Measurements from ENCODE around the gene JAZF1.
"Not testable (repeated sequence)": the region's sequence is repeated elsewhere in the genome, so short reads cannot be mapped to it uniquely, and the experiment has no call there.

JAZF1 gene

DNA sequence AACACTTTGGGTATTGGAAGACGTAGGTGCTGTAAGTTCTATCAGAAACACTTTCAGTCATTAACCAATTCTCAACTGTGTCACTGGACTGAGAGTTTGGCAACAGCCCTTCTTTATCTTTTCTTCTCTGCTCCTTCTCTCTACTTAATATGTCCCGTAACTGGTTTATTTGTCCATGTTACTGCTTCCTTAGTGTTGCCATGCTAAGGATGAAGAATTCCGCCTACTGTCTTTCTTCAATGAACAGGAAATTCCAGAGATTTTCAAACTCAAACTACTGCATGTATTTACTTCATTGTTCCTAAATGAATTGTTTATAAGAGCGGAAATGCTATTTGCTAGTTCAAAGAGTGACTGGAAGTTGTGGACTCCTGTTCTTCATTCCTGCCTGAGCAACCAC lies 296.9 kb downstream of the JAZF1 start:
- no peak for DNase-seq

DNA sequence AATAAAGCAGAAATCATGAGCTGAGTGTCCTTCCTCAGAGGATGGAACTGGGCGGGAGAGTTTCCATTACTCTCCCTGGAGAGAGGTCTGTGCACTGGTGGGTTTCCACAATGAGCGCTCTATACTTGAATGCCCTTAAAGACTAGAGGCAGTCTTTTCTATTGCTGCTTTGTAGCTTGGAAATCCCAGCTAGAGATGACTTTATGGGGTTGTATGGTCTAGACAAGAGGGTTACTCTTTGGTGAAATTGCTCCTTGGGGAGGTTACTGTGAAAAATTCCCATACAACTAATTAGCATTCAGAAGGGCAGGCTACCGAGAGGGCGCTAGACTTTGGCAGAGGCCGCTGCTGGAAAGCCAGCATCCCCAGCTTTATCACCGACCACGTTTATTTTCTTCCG lies 303.8 kb downstream of the JAZF1 start:
- DNase-seq, result no peak

DNA sequence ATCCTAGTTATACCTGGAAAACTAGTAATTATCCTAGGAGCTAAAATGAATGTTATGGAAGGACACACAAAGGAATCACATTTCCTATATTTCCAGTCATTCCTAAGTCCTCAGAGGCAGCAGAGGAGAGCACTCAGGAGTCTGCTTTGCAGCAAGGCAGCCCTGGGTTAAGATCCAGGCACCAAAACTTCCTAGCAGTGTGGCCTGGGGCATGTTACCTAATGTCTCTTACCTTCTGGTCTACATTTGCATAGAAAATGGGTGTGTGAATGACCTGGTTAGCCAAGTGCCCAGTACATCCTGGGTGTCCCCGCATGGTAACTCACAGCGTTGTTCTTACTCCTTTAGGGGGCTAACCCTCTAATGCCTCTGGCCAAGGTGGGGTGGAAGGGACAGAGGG lies 304.8 kb downstream of the JAZF1 start:
- DNase-seq, result no peak

DNA sequence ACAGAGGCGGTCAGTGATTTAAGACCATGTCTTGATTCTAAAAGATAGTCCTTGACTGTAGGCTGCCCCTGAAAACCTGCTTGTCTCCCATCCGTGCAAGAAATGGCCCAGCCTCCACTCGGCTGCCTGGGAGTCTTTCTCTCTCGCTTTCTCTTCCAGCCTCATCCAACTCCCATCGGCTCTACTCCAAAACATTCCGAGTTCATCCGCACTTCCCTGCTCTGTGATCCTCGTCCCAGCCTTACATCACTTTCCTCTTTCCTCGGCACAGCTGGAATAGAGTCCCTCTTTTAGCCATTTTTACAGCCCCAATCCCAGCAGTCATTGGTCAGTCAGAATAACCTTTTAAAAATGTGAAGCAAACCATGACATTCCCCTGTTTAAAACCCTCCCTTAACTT lies 305.5 kb downstream of the JAZF1 start:
- DNase-seq, result no peak

DNA sequence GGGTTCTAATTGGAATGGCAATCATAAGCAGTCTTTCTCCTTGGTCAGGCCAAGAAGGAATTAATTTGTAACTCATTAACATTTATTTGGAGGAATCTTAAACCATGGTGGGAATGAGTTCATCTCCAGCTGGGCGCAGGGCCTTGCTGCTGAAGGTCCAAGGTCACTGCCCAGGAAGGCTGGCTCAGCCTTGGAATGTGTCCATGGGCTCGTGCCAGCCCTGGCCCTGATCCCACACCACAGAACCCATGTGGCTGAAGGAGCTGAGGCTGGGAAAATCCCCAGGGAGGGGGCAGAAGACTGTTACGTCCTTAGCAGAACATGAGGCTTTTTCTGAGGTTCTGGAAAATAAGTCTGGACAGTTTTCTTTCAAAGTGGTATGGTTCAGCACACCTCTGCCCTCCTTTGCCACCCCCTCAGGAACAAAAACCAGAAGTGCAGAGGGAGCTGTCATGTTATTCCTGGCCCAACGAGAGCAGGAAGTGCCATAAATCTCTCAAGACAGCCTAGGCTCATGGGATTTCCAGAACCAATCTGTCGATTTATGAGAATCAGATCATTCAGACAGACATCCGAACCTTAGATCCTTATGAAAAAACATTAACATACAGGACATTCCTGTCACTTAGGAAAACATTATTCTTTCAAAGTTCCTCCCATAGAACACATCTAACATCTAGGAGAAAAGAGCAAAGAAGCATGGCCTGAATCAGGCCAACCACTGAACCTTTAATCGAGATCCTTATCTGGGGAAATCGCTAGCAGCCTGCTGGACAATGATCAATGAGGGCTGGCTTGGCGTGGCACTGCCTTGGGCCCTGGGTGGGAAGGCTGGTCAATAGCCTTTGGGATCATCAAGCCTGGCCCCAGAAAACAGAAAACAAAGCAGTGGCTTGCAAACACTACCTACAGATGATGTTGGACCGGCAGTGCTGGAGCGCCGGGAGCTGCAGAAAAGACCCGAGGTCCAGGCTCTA lies 306.3 kb downstream of the JAZF1 start:
- DNase-seq, result peak in 52 of 58 donors; percentile 5 to 83 (median 52)

DNA sequence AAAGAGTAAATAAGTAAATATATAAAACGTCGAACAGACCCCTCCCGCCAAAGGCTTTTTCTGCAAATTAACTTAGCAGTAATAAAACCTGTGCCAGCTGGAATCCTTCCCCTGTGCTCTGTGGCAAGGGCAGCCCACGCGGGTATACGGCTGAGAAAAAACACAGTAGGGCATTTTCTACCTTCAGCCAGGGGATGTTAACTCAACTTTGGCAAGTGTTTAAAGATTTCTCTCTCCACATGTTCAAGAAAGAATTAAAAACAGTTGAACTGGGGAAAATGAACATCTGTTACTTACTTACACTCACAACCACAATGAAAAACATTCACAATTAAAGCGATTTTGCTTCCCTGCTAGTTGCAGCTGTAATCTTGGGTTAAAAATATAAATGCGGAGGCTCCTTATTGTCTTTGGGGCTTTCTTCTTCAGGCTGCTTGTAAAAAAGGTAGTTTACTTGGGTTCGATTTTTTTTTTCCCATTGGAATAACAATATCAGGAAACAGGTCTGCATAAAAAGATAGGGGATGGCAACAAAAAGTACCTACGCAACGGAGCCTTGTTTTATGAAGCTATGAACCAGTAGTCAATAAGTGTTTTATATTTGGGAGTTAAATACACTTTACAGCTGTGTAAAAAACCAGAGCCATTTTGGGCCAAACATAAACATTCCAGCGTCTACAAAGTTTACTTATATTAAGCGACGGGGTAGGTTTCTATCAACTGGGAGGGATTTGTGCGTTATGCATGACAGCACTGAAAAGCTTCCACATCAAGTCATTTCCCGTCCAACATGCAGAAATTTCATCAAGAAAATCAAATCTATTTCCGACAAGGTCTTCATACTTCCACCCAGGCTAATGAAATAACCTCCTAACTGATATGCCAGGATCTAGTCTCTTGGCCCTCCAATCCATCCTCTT lies 308.0 kb downstream of the JAZF1 start:
- peak in 1 of 58 donors; percentile 4 for DNase-seq

DNA sequence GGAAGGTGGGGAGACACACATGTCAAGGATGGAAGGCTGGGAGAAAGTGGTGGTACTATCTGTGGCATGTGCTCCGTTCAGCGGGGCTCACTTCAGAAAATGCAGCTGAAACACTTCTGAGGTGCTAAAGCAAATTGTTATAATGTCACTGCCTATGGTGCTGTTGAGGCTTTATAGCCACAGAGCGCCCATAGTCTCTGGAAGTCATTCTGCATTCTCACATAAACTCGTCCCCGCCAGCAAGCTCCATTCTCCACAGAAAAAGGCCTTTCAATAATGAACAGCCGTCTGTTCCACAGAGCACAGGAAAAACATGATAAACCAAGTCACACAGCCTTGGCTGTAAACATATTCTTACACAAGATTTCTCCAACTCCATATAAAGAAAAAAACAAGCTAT lies 308.7 kb downstream of the JAZF1 start:
- no peak for DNase-seq

DNA sequence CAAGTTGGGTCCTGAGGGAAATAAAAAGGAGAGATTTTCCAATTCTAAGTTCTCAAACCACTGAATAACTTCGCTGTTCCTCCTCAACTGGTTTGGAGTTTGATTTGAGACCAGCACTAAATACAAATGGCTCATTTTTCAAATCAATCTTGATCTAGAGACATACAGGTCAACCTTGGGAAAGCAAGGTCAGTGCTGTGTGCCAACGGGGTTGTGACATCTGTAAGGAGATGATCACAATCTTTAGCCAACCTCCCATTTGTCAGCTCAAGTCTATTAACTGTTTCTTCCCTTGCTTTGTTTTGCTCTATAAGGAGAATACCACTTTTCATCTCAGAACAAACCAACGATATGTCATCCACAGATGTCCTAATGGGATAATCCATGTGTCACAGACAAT lies 309.5 kb downstream of the JAZF1 start:
- DNase-seq, result no peak

DNA sequence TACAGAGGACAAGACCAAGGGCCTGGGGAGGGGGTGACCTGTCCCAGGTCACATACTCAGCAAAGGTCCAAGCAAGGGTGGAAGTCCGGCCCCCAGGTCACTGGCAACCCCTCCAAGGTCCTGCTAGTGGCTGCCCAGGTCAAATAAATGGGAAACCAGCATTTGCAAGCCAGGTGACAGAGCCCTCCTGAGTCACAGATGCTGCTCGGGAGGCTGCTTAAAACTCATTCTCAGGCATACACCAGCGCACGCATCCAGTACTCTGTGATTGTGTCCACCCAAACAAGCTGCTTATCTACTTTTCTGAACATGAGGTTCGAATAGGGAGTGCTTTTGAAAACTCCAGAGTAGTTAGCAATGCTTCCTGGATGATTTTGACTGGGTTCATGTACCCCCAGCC lies 310.0 kb downstream of the JAZF1 start:
- DNase-seq, result no peak

DNA sequence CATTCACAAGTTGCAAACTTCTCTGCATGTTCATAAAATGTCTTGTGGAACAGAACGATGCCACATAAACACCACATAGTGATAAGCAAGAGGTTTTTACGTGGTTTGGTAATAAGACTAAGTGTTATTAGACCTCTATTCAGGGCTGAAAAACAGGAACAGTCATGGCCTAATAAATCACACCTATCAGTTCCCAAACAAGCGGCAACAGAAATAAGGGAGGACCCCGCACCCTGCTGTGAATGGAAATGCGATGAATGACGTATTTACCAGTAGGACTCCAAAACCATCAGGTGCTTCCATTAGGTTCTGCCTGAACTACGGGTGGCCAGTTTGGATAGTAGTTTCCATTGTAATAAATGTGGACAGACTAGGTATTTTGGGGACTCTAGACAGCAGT lies 311.5 kb downstream of the JAZF1 start:
- DNase-seq, result no peak

DNA sequence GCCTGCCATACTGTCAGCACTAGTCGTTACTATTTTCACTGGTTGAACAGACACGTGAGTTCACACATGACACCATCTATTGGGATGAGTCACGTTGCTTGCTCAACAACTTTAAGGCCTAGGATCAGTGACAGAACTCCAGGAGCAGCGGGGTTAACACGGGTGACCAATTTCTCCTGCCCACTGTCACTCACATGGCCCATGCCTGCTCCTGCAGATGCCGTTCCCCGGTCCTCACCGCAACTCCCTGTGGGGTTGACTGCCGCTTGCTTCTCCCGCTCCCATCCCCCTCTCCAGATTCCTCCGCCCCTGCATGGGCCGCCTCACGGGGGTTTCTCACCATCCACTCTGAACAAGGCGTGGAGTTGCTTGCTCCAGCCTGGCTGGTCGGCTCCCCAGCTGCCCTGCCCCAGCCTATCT lies 312.5 kb downstream of the JAZF1 start:
- no peak for DNase-seq

DNA sequence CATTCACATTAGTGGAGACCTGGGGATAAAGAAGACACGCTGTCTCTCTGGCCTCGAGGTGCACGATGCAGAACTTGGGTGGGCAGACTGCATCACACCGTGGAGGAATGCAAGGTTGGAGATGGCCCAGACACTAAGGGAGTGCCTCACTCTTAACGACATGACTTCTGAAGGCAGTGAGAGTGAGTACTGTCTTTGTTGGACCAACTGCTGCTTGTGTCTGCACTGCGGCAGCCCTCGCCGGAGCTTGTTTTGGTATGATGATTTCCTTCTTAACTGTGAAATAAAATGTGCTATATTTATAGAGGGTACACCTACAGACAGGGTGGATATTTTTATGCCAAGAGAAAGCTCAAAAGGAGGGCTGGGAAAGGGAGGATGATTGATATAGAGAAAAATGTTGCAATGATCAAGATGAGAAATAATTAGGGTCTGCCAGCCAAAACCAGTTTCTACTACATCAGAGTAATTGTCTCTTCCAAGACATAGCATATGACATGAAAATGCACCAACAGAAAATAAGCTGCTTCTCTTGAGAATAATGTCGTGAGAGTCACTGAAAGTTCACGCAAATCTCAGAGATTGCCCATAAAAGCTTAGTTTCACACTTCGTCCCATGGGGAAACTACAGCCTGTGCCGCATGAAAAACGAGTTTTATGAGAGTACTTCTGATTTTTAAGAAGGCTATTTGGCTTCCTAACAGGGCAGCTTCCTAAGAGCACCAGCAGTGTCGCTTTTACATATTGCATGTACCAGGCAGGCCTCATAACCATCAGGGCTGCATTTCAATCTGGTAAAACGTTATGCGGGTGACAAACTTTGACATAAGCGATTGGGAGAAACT lies 313.5 kb downstream of the JAZF1 start:
- DNase-seq, result peak in 12 of 58 donors; percentile 5 to 30 (median 11)

DNA sequence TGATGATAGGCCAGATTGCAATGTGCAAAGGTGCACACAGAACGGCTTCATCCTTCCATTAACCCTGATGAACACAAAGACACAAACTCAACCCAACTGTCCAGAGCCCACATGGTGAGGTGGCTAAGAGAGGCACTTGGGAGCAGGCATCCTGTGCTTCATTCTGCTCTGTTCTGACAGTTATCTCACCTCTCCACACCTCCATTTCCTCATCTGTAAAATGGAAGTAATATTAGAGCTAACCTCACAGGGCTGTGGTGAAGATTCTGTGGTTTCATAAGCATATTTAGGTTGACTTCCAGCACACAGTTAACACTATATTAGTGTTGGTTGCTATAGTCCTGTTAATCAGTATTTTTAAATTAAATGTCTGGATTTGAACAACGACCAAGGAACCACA lies 314.3 kb downstream of the JAZF1 start:
- DNase-seq, result no peak

DNA sequence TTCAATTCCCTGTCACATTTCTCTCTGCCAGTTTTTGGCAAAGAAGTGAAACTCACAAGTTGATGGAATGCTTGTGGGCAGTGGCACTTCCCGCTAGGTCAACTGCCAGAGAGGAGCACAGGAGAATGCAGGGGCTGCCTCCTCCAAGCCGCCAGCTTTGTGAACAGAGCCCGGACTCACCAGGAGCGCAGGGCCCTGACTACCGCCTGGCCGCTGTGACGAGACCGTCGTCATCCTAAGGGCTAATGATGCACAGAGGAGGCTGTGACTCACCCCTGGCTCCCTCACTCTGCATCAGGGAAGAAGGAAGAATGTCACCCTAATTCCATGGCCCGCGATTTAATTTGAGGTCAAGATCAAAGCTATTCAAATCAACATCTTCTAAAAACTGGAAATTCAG lies 316.7 kb downstream of the JAZF1 start:
- peak in 7 of 58 donors; percentile 5 to 44 (median 25) for DNase-seq

DNA sequence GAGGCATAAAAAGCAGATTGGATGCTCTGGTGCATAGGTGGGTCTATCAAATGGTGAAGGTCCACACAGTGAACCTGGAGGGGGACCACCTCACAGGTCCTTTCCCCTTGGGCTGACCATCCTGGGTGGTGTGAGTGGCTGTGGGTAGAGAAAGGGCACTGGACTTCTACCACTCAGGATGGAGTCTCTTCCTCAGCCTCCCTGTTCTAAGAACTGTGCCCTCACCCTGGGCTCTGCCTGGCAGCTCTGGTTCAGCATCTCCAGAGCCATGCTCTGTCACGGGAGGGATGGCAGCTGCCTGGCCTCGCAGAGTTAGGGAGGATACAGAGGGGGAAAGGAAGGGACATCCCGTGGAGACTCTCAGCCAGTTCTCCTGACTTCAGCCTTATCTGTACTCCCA lies 318.8 kb downstream of the JAZF1 start:
- no peak for DNase-seq

DNA sequence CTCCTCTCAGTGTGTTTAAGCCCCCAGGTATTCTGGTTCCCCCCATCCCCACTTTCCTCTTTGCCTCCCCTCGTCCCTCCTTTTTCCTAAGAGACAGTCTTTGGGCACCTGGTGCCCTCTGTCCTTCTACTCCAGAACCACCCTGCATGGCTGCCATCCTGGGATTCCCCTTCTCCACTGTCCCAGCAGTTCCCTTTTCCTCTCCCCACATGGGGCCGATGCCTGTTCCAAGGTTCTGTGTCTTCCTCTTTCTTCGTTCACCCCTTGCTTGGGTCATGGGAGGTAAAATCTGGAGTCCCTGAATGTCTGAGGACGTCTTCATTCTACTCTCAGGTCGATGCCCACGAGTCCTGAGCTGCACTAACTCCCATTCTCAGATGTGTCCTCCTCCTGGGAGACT lies 319.8 kb downstream of the JAZF1 start:
- no peak for DNase-seq

DNA sequence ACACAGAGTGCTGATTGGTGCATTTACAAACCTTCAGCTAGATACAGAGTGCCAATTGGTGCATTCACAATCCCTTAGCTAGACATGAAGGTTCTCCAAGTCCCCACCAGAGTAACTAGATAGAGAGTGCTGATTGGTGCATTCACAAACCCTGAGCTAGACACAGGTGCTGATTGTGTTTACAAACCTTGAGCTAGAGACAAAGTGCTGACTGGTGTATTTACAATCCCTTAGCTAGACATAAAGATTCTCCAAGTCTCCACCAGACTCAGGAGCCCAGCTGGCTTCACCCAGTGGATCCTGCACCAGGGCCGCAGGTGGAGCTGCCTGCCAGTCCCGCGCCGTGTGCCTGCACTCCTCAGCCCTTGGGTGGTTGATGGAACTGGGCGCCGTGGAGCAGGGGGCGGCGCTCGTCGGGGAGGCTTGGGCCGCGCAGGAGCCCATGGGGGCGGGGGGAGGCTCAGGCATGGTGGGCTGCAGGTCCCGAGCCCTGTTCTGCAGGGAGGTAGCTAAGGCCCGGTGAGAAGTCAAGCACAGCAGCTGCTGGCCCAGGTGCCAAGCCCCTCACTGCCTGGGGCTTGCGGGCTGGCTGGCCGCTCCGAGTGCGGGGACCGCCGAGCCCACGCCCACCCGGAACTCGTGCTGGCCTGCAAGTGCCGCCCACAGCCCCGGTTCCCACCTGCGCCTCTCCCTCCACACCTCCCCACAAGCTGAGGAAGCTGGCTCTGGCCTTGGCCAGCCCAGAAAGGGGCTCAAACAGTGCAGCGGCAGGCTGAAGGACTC lies 323.7 kb downstream of the JAZF1 start:
- not testable (repeated sequence) for DNase-seq

DNA sequence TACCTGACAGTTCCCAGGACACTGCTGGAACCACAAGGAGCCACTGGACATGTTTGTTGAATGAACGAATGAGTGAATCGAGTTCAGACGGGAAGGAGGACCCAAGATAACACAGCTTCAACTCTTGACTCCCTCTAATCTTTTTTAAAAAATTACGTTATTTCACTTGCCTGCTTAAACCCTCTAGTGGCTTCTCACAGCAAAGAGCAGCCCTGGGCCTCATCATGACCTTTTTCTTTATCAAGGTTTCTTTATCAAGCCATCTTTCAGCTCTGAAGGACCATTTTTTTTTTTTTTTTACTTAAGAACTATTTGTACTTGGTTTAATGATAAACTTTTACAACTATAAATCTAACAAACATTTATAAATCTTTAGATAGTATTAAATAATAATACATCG lies 330.1 kb downstream of the JAZF1 start:
- DNase-seq, result no peak

DNA sequence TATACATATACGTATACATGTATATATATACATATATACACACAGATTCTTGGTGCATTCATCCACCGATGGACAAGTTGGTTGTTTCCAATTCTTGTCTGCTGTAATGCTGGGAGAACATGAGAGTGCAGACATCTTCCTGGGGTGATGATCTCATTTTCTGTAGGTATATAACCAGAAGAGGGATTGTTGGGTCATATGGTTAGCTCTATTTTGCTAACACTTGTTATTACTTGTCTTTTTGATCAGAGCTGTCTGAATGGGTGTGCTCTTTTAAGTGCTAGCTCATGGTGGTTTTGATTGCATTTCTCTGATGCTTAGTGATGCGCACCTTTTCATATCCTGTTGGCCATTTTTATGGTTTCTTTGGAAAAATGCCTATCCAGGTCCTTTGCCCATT lies 334.2 kb downstream of the JAZF1 start:
- DNase-seq, result no peak

DNA sequence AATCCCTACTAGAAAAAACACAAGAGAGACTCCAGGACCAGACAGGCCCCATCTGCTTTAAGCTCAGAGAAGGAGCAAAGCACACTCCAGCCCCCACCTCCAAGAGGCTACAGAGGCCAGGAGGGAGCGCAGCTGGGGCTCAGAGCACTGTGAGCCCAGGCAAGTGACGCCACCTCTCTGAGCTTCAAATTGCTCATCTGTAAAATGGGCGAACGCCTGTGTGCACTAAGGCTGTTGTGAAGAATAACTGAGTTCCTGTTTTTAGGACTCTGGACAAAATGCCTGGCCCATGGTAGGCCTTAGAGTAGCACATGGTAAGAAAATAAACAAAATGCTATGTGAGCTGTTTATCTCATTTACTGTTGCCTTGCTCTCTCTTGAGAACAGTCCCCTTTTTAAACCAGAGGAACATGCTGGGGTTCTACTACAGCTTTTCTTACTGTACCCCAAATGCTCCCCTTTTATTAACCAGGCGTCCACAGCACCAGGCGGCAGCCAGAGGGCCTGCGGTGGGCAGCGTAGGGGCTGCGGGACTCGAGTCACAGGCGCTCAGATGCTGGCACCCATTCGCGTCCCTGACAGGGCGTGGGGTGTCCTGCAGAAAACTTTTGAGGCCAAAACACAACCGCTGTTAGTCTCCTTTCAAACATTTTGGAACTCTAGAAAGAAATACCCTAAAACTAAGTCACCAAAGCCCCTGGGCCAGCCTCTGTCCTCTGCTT lies 336.9 kb downstream of the JAZF1 start:
- DNase-seq, result no peak
